Activated naive CD4-positive, alpha-beta T cell treated with anti-CD3 and anti-CD28 coated beads, Interleukin-2, amount 50 U/mL, for 72 hours (primary cell): ENCODE results near the gene CYS1. TPM values are rescaled to one million over a fixed set of nuclear protein-coding genes. Genes with fewer than 3 reads are reported as not detected.

Experiments used
- ATAC-seq, 2 donors: fragments of 150-1000 bp; cut with Tn5 transposase; 2 replicates each; pipeline ENCODE4 v1.10.0; 2021; ENCODE audit warnings: mild to moderate bottlenecking in 2 of 2, moderate library complexity in 2 of 2
- DNase-seq, 2 donors: peaks; one replicate each; pipeline ENCODE4 v3.0.0; 2021 to 2022; ENCODE audit warnings: low spot score in 2 of 2
- H3K27ac Mint-ChIP-seq, 2 donors: one replicate each; pipeline ENCODE4 v1.8.0; 2022; ENCODE audit warnings: mild to moderate bottlenecking in 2 of 2, mixed read lengths in 2 of 2
- H3K36me3 Mint-ChIP-seq, 2 donors: one replicate each; pipeline ENCODE4 v1.8.0; 2022; ENCODE audit warnings: mixed read lengths in 2 of 2
- H3K9me3 Mint-ChIP-seq, 2 donors: one replicate each; pipeline ENCODE4 v1.8.0; 2022; ENCODE audit warnings: mixed read lengths in 2 of 2
- total RNA-seq, 2 donors: library from RNA; stranded (reverse); gene quantifications; one replicate each; pipeline ENCODE4 v1.2.3, GENCODE V29; 2022

Gene CYS1
- total RNA-seq, 2 donors from 2014 or later = not detected

DNA sequence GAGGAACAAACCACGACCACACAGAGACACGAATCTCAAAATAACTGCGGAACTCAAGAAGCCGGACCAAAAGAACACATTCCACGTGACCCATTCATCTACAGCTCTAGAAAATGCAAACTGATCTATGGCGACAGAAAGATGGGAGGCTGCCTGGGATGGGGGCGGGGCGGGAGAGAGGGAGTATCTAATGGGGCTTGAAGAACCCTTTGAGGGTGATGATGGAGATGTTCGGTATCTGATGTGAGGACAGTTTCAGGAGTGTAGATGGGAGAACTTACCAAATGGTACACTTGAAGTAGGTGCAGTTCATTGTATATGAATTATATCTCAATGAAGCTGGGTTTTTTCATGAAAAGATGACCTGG is 71.4 kb downstream of the CYS1 start:
- H3K9me3 Mint-ChIP-seq = no peaks in the 10 kb centered on the region
- ATAC-seq (no peak), DNase-seq (no peak)
- no peak overlapping the region for H3K27ac Mint-ChIP-seq
- H3K36me3 Mint-ChIP-seq = no peaks in the 10 kb centered on the region

DNA sequence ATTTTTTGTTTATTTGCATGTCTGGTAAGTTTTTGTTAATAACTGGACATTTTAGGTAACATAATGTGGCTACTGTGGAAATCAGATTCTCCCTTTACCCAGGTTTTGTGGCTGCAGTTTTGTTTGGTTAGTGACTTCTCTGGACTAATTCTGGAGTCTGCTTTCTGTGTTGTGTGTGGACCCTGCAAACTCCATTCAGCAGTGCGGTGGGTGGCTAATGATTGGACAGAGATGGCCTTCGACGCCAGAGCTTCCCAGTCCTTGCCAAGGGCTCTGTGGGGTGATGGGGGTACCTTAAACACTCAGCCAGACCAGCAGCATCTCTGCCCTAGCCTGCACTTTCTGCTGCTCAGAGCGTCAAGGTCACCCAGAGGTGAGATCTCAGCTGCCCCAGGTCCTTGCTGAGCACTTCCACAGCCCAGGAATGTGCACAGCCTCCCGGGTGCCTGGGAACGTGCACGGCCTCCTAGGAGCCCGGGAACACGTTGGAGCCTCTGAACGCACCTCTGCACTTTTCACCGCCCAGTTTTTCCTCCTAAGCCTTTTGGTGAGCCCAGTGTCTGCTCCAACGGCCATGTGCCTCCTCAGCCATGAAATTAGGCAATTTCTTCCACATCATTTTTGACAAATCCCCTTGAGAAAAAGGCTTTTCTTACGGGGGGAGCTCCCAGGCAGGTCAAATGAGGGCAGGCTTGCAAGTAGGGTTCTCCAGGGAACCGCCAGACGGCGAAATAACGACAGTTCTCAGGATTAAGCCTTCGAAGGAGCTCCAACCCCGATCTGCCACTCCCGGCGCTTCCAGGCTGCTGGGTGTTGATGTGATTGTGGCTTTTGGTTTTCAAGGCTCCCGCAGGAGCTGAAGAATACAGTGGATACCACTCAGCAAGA is 72.0 kb downstream of the CYS1 start:
- ATAC-seq = no peak
- H3K9me3 Mint-ChIP-seq = no peaks in the 10 kb centered on the region

DNA sequence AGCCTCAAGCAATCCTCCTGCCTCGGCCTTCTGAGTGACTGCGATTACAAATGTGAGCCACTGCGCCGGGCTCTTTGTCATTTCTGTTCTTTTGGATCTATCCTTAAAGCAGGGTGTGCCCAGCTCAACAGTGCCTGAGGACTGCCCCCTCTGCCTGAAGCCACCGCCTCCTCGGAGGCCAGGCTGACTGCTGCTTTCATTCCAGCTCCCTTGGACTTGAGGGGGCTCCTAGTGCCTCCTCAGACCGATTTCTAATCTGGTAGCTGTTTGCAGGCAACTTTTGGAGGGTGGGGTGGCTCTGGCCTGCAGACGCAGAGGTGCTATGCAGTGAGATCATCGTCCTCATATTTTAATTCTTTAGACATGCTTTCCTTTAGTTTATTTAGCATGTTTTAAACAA is 72.8 kb downstream of the CYS1 start:
- H3K36me3 Mint-ChIP-seq = no peaks in the 10 kb centered on the region
- H3K9me3 Mint-ChIP-seq = no peaks in the 10 kb centered on the region
- no peak for DNase-seq
- H3K27ac Mint-ChIP-seq = peak overlapping the region in 1 of 2 donors; percentile 44
- ATAC-seq = no peak

More for the DNA sequence above, 72.0 kb downstream of the CYS1 start:
- DNase-seq = no peak
- Mint-ChIP-seq H3K36me3 (no peaks in the 10 kb centered on the region), H3K27ac (no peak overlapping the region)

Other genes starting within 250 kb of the CYS1 start
- 10 to 100 TPM; 22.7 to 28.8 TPM for gene TAF1B, start 236.9 kb downstream of the CYS1 start, total RNA-seq
- under 1 TPM; 0.59 to 0.88 TPM for gene GRHL1, start 128.7 kb downstream of the CYS1 start, total RNA-seq
- gene KLF11, start 36.9 kb downstream of the CYS1 start, total RNA-seq = 1 to 10 TPM; 1.1 to 7.5 TPM
- 100 to 1,000 TPM; 413 to 682 TPM for gene RRM2, start 42.3 kb upstream of the CYS1 start, total RNA-seq
- gene HPCAL1, start 222.5 kb upstream of the CYS1 start, total RNA-seq = 10 to 100 TPM; 46.0 to 96.5 TPM